HepG2 (cell line): Measurements from ENCODE around the gene RNF149. TPM values are rescaled to one million over a fixed set of nuclear protein-coding genes. Genes with fewer than 3 reads are reported as not detected.
A peak's percentile ranks its signal among the peaks of the same experiment; 100 is the strongest.

Experiments used
- AFF4 ChIP-seq: sonication (generic); formaldehyde crosslinking; IDR thresholded peaks from 2 replicates; pipeline ENCODE4 v1.4.0; 2020; ENCODE audit warnings: missing genetic modification reagents
- EEA1 ChIP-seq: sonication (generic); formaldehyde crosslinking; IDR thresholded peaks from 2 replicates; pipeline ENCODE4 v1.5.1; 2020; ENCODE audit warnings: mild to moderate bottlenecking, missing genetic modification reagents, borderline replicate concordance
- FOXA1 ChIP-seq, 2 experiments: fragments of 450-650 bp in 1 of 2; sonication (generic) in 1 of 2; formaldehyde crosslinking in 1 of 2; IDR thresholded peaks; 2 replicates each; pipeline versions ENCODE4 v1.4.0 to v1.6.1; 2016 to 2020; ENCODE audit warnings: missing genetic modification reagents in 1 of 2
- GLI4 ChIP-seq: sonication (generic); formaldehyde crosslinking; IDR thresholded peaks from 2 replicates; pipeline ENCODE4 v1.5.1; 2020; ENCODE audit warnings: missing genetic modification reagents, mild to moderate bottlenecking, moderate library complexity, borderline replicate concordance
- HNRNPL ChIP-seq: fragments of 200-400 bp; formaldehyde crosslinking; IDR thresholded peaks from 2 replicates; pipeline ENCODE4 v1.6.1; 2017; ENCODE audit warnings: mild to moderate bottlenecking, low read depth, low read length
- IRF2 ChIP-seq: IDR thresholded peaks from 2 replicates; pipeline ENCODE4 v1.6.1; 2018; ENCODE audit warnings: missing genetic modification reagents, missing compliant biosample characterization
- JARID2 ChIP-seq: sonication (generic); formaldehyde crosslinking; IDR thresholded peaks from 2 replicates; pipeline ENCODE4 v1.8.1; 2023; ENCODE audit warnings: missing genetic modification reagents, inconsistent platforms; ENCODE audit not compliant: insufficient replicate concordance
- KDM3A ChIP-seq: IDR thresholded peaks from 2 replicates; pipeline ENCODE4 v1.6.1; 2018; ENCODE audit warnings: low read depth, missing compliant biosample characterization
- KLF6 ChIP-seq: IDR thresholded peaks from 2 replicates; pipeline ENCODE4 v1.8.0; 2016; ENCODE audit warnings: missing biosample characterization, missing genetic modification reagents
- PITX1 ChIP-seq: sonication (generic); formaldehyde crosslinking; IDR thresholded peaks from 2 replicates; pipeline ENCODE4 v1.5.1; 2020; ENCODE audit warnings: mild to moderate bottlenecking, missing genetic modification reagents
- SAP130 ChIP-seq: IDR thresholded peaks from 2 replicates; pipeline ENCODE4 v1.6.1; 2016; ENCODE audit warnings: low read depth
- ZBTB43 ChIP-seq: sonication (generic); formaldehyde crosslinking; conservative IDR thresholded peaks from 2 replicates; pipeline ENCODE4 v1.4.0; 2020; ENCODE audit warnings: missing genetic modification reagents
- ZFX ChIP-seq: sonication (generic); formaldehyde crosslinking; IDR thresholded peaks from 2 replicates; pipeline ENCODE4 v1.4.0; 2020; ENCODE audit warnings: mild to moderate bottlenecking, low read depth, missing genetic modification reagents, moderate library complexity
- ZFYVE20 ChIP-seq: sonication (generic); formaldehyde crosslinking; IDR thresholded peaks from 2 replicates; pipeline ENCODE4 v1.8.0; 2023; ENCODE audit warnings: low read depth, mild to moderate bottlenecking, moderate library complexity, missing genetic modification reagents, borderline replicate concordance
- ZNF512 ChIP-seq: sonication (generic); formaldehyde crosslinking; IDR thresholded peaks from 2 replicates; pipeline ENCODE4 v1.4.0; 2020; ENCODE audit warnings: mild to moderate bottlenecking, missing genetic modification reagents
- ZNF546 ChIP-seq: sonication (generic); formaldehyde crosslinking; conservative IDR thresholded peaks from 2 replicates; pipeline ENCODE4 v1.8.1; 2023; ENCODE audit warnings: mild to moderate bottlenecking, missing genetic modification reagents
- polyA plus RNA-seq, 8 experiments: library from polyadenylated mRNA; depleted of rRNA in 3 of 8; stranded (reverse) in 7 of 8; unstranded in 1 of 8; fragments of >200 nt; fragmentation: Illumina TruSeq in 4 of 8; extraction: Trizol in 4 of 8; gene quantifications; 2 replicates each; pipeline versions ENCODE4 v1.2.1 to v1.2.3, GENCODE V29; 2011 to 2016; ENCODE audit warnings: low read depth in 4 of 8, missing spikeins in 1 of 8, mixed read lengths in 1 of 8; ENCODE audit not compliant: insufficient read depth in 1 of 8
- total RNA-seq, 5 experiments: library from RNA; depleted of rRNA; stranded (reverse); fragments of >200 nt; fragmentation: Illumina TruSeq; extraction: Trizol; gene quantifications; 2 replicates each; pipeline ENCODE4 v1.2.3, GENCODE V29; 2016; ENCODE audit warnings: low read depth in 1 of 5
- TF ChIP-seq, protein P1 (sequence below): sonication (generic); formaldehyde crosslinking; IDR thresholded peaks from 2 replicates; pipeline ENCODE4 v1.5.0; 2020; ENCODE audit warnings: missing genetic modification reagents
- TF ChIP-seq, protein P2 (sequence below): sonication (generic); formaldehyde crosslinking; IDR thresholded peaks from 2 replicates; pipeline ENCODE4 v1.4.0; 2020; ENCODE audit warnings: missing genetic modification reagents, borderline replicate concordance
- TF ChIP-seq, protein P3 (sequence below): IDR thresholded peaks from 2 replicates; pipeline ENCODE4 v1.6.1; 2012; ENCODE audit warnings: inconsistent platforms

The RNF149 gene
- total and polyA plus RNA-seq, 2 of the 13 experiments (the other 11 are each of a cell fraction or from before 2014, with no cell fraction given): 87.6 to 109 TPM

DNA sequence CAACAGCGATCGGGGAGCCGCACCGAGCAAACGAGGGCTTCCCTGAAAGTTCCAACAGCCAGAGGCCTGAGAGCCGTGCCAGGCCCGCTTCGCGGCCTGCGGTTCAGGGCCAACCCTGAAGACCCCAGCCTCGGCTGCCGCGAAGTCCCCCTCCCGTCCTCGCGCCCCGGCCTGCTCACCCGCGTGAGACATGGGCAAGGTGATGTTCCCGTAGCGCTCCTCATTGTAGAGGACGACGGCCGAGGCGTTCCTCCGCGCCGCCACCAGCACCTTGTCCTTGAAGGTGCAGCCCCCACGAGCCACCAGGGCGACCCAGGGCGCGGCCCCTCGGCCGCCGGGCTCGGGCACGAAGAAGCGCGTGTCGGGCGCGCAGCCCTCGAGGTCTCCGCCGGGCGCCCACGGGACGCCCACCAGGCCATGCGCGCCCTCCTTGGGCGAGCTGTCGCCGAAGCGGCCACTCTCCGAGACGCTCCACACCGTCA lies 510 bp downstream of the RNF149 start (continued):
- TF ChIP-seq AFF4 (CRISPR knock-in tag) (0 out of 2 replicates have a peak, but pooled peaks have one; percentile 49), ZFYVE20 (CRISPR knock-in tag) (peak; percentile 75), ZNF512 (CRISPR knock-in tag) (no peak), EEA1 (CRISPR knock-in tag) (no peak), PITX1 (CRISPR knock-in tag) (0 out of 2 replicates have a peak, but pooled peaks have one; percentile 31), HNRNPL (no peak), GLI4 (CRISPR knock-in tag) (peak; percentile 21), FOXA1 (IDR thresholded peaks at IDR 0.05) (no peak), FOXA1 (CRISPR knock-in tag; IDR thresholded peaks at IDR 0.05) (no peak), SAP130 (0 out of 2 replicates have a peak, but pooled peaks have one; percentile 0), JARID2 (no peak), ZNF546 (CRISPR knock-in tag) (no peak), KDM3A (CRISPR knock-in tag) (0 out of 2 replicates have a peak, but pooled peaks have one; percentile 39), ZBTB43 (CRISPR knock-in tag) (no peak), ZFX (CRISPR knock-in tag) (no peak; the same call in 1 of the 2 replicates), KLF6 (CRISPR knock-in tag) (peak; percentile 71; the same call in 1 of the 2 replicates), IRF2 (no peak; the same call in 1 of the 2 replicates)
- TF ChIP-seq, protein P1, sequence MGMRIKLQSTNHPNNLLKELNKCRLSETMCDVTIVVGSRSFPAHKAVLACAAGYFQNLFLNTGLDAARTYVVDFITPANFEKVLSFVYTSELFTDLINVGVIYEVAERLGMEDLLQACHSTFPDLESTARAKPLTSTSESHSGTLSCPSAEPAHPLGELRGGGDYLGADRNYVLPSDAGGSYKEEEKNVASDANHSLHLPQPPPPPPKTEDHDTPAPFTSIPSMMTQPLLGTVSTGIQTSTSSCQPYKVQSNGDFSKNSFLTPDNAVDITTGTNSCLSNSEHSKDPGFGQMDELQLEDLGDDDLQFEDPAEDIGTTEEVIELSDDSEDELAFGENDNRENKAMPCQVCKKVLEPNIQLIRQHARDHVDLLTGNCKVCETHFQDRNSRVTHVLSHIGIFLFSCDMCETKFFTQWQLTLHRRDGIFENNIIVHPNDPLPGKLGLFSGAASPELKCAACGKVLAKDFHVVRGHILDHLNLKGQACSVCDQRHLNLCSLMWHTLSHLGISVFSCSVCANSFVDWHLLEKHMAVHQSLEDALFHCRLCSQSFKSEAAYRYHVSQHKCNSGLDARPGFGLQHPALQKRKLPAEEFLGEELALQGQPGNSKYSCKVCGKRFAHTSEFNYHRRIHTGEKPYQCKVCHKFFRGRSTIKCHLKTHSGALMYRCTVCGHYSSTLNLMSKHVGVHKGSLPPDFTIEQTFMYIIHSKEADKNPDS: peak; percentile 26; the same call in 1 of the 2 replicates
- TF ChIP-seq, protein P2, sequence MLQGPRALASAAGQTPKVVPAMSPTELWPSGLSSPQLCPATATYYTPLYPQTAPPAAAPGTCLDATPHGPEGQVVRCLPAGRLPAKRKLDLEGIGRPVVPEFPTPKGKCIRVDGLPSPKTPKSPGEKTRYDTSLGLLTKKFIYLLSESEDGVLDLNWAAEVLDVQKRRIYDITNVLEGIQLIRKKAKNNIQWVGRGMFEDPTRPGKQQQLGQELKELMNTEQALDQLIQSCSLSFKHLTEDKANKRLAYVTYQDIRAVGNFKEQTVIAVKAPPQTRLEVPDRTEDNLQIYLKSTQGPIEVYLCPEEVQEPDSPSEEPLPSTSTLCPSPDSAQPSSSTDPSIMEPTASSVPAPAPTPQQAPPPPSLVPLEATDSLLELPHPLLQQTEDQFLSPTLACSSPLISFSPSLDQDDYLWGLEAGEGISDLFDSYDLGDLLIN (CRISPR knock-in tag): no peak; the same call in 1 of the 2 replicates
- TF ChIP-seq, protein P3, sequence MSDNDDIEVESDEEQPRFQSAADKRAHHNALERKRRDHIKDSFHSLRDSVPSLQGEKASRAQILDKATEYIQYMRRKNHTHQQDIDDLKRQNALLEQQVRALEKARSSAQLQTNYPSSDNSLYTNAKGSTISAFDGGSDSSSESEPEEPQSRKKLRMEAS: peak; percentile 57
